HG03025 (cell line): ENCODE data around the gene EMILIN1.
"Not testable (repeated sequence)": the region's sequence is repeated elsewhere in the genome, so short reads cannot be mapped to it uniquely, and the experiment has no call there.

Source experiments
- ATAC-seq: cut with Tn5 transposase; IDR thresholded peaks from one replicate; pipeline ENCODE4 v1.9.1; 2021; ENCODE audit warnings: mild to moderate bottlenecking, moderate library complexity; ENCODE audit not compliant: unreplicated experiment, low FRiP score

Gene EMILIN1

GRCh38 chr2:27092696-27093429 is 14.4 kb downstream of the EMILIN1 start:
- no peak for ATAC-seq

- ATAC-seq = no peak
These were observed 15.3 kb downstream of the EMILIN1 start for GRCh38 chr2:27093430-27094352.

GRCh38 chr2:27094353-27094984 is 16.1 kb downstream of the EMILIN1 start:
- no peak for ATAC-seq

- ATAC-seq = no peak
These were observed 17.0 kb downstream of the EMILIN1 start for GRCh38 chr2:27095427-27095744.

- no peak for ATAC-seq
These were observed 17.6 kb downstream of the EMILIN1 start for GRCh38 chr2:27095745-27096651.

- ATAC-seq = no peak
These were observed 18.4 kb downstream of the EMILIN1 start for GRCh38 chr2:27096748-27097297.

- no peak for ATAC-seq
These were observed 18.9 kb downstream of the EMILIN1 start for GRCh38 chr2:27097341-27097740.

GRCh38 chr2:27099334-27099955 is 21.0 kb downstream of the EMILIN1 start:
- no peak for ATAC-seq

GRCh38 chr2:27100036-27100435 is 21.6 kb downstream of the EMILIN1 start:
- ATAC-seq = no peak

GRCh38 chr2:27102329-27102728 is 23.9 kb downstream of the EMILIN1 start:
- no peak for ATAC-seq

GRCh38 chr2:27105981-27106380 is 27.6 kb downstream of the EMILIN1 start:
- ATAC-seq = no peak

- ATAC-seq = no peak
These were observed 29.8 kb downstream of the EMILIN1 start for GRCh38 chr2:27108221-27108620.

GRCh38 chr2:27109083-27109482 is 30.7 kb downstream of the EMILIN1 start:
- ATAC-seq = no peak

- not testable (repeated sequence) for ATAC-seq
These were observed 32.4 kb downstream of the EMILIN1 start for GRCh38 chr2:27110603-27111352.

GRCh38 chr2:27111392-27112078 is 33.1 kb downstream of the EMILIN1 start:
- not testable (repeated sequence) for ATAC-seq

- no peak for ATAC-seq
These were observed 37.1 kb downstream of the EMILIN1 start for GRCh38 chr2:27115519-27115918.

- no peak for ATAC-seq
These were observed 39.6 kb downstream of the EMILIN1 start for GRCh38 chr2:27117995-27118524.
